Kidney capillary endothelial cell (primary cell): ENCODE data around the gene OR6K6.

Experiments
- DNase-seq: peaks from one replicate; pipeline ENCODE4 v3.0.0-alpha.2; 2018; ENCODE audit warnings: low spot score

OR6K6 gene

DNA sequence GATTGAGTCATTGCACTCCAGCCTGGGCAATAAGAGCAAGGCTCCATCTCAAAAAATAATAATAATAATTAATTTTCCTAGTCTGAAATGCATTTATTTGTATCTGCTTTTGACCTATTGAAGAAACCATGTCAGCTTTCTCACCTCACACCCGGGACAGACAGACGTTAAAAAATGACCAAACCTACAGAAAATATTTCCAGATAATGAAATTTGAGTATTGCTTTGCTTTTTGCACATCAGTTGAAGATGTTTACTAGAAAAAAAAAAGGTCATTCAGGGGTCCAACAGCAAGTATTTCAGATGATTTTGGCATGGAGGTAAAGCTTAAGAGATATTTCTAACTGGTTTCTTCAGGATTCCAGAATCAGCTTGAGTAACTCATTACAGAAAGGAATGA is at the start of gene OR6K6:
Gene OR6K6, plus strand, starts transcription at position 301 of the 400 bp plus-strand sequence. CDS start 168 bp downstream, outside the sequence.
- no peak for DNase-seq

DNA sequence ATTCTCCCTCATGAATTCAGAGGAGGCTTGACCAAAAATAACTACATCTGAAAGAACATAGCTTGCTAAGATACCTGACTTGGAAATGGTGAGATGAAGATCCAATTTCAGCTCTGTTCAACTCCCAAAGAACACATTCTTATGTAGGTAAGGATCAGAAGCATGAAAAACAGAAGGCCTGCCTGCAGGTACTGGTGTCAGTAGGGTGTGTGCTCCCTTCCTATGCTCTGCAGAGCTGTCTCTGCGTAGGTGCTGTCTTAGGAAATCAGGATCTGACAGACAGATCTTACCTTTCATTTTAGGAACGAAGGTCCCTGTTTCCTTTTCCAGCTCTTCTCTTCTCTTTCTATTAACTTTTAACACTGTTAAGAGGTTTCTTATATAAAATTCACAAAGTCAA is 48.4 kb upstream of the OR6K6 start:
- DNase-seq, result no peak

GRCh38 chr1:158711098-158711497 is 43.4 kb upstream of the OR6K6 start:
- no peak for DNase-seq

- DNase-seq, result no peak
Measured at GRCh38 chr1:158714754-158715153, 39.8 kb upstream of the OR6K6 start.

- no peak for DNase-seq
Measured at GRCh38 chr1:158716335-158716734, 38.2 kb upstream of the OR6K6 start.

- no peak for DNase-seq
Measured at GRCh38 chr1:158717344-158717743, 37.2 kb upstream of the OR6K6 start.

DNA sequence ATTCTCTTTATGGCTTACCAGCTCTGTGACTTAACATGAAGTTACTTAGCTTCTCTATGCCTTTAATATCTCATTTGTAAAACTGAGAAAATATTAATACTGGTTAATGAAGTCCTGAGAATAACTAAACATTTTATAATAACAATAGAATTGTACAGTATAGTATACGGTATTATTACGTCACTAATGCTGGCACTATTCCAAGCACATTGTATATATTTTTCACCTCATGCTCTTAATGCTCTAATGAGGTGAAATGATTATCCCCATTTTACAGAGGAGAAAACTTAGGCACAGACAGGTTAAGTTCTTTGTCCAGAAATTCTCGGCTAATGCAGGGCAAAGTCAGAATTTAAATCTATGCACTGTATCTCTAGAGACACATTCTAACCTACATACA is 34.9 kb upstream of the OR6K6 start:
- no peak for DNase-seq

GRCh38 chr1:158720620-158721019 is 33.9 kb upstream of the OR6K6 start, which contains the start of gene OR6K3:
TSS of gene OR6K3 (minus strand) at chr1:158720720. CDS start at chr1:158718115, 2,605 bp downstream.
- DNase-seq, result no peak

DNA sequence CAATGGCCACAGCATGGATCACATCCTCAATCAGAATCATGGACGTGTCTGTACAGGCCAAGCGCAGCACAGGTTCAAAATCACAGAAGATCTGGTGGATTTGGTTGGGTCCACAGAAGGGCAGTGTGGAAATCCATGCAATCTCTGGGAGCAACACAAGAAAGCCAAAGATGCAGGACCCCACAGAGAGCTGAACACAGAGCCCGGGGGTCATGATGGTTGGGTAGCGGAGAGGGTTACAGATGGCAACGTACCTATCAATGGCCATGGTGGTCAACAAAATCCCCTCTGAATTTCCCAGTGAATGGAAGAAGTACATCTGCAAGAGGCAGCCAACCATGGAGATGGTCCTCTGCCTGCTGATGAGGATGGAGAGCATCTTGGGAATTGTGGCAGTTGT is 30.1 kb upstream of the OR6K6 start:
- DNase-seq, result no peak

GRCh38 chr1:158728510-158729225 is 25.9 kb upstream of the OR6K6 start:
- no peak for DNase-seq

- DNase-seq, result no peak
Measured at GRCh38 chr1:158730453-158730852, 24.1 kb upstream of the OR6K6 start.

DNA sequence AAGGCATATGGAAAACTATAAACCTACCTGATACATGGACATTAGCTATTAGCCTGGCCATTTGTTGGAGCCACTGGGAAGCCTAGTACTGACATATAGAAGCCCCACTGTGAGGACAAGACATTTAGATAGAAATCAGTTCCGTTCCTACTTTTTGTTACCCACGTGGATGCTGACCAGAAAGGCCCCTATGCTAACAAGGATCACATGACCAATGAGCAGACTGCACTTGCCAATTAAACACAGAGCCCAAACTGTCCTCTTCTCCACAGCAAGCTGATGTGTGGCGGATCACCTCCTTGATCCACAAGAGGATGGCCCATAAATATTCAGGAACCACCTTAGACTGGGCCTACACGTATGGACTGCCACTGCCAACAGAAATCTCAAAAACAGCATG is 22.8 kb upstream of the OR6K6 start:
- no peak for DNase-seq

DNA sequence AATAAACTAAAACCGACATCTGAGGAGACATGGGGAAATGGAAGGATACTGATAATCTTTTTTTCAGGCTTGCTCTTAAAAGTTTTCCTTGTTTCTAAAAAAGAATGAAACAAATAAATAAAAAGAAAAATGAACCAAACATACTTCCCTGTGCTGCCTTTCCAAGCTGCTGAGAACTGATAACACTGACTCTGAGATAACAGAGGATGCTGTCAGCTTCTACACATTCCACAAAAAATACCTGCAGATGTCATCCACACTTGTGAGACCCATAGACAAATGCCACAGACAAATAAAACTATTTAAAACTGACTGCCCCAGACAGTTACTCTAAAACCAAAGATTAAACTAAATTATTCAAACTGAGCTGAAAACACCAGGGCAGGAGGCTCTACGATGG is 22.0 kb upstream of the OR6K6 start:
- DNase-seq, result no peak

DNA sequence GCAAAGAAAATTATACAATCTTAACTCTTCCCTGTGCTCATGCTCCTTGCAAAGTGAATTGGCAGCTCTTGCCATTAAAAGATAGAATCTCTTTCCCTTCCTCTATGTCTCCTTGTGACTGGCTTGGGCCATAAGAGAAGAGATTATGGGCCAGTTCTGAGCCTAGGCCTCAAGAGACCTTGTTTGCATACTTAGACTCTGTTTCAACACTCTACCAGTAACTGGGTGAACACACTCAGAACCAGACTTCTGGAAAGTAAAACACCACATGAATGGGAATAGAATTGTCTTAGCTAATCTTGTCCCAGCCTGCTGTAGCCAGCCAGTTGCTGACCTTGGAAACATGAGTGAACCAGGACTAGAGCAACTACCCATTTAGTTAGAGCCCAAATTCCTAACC is 18.7 kb upstream of the OR6K6 start:
- DNase-seq, result no peak

DNA sequence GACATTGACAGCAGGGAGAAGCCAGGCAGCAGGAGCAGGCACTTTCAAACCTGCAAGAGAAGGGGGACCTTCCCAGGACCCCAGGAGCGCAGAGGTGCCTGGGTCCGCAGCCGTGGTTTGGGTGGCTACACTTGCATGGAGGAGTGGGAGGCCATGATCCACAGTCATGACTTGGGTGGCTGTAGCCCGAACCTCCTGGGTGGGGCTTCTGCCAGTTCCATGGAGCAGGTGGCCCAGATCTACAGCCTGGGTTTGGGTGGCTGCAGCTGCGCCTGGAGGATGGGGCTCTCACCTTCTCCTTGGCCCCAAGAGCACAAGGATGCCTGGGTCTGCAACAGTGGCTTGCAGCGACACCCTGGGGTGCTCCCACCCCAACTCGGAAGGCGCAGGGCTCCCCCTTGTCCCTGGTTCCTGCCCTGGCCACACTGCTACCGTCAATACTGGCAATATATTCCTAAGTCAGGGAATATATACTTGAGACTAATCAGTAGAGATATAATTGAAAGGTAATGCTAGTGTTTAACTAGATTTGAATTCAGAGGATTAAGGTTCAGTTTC is 2.3 kb upstream of the OR6K6 start:
- no peak for DNase-seq

- no peak for DNase-seq
Measured at GRCh38 chr1:158771950-158772866, 17.7 kb downstream of the OR6K6 start, which contains the start of gene OR6N1. TSS of gene OR6N1 (minus strand) at chr1:158772195. CDS start at chr1:158766682, 5,513 bp downstream.

DNA sequence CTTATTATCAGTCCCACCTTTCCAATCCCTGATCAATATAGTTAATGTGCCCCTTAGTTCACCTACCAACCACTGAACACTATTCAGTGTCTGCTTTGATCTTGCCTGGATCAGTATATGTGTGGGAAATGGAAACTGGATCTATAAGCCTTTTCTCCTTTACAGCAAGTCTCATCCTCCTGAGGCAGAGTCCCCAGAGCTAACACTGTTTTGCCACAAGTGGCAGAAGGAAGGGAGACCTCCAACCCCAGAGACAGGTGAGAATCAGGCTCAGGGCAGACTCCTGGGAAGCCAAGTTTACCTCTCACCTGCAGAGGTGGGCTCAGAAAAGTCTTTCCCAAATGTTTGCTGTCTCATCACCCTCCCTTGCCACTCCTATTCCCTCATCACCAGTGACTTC is 26.6 kb downstream of the OR6K6 start, which contains the start of gene OR6N2:
Gene OR6N2, minus strand, starts transcription at position 101 of the 400 bp plus-strand sequence. CDS start 3,569 bp downstream, outside the sequence.
- no peak for DNase-seq

DNA sequence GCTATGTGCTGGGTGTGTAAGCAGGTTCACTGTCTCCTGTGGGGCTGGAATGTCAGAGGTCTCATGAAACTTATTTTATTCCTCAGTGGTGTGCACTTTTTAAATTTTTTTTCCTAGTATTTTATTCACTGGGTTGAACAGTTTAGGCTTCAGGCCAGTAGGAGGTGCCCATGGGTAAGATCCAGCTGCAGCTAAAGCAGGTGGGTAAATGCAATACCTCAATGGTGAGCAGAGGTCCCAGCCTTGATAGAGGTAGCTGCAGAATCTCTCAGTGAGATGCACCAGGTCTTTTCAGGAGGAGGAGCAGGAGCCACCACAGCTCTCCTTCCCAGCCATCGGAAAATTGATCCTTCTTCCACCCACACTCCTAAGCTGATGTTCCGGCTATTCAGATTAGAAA is 39.1 kb downstream of the OR6K6 start:
- no peak for DNase-seq

DNA sequence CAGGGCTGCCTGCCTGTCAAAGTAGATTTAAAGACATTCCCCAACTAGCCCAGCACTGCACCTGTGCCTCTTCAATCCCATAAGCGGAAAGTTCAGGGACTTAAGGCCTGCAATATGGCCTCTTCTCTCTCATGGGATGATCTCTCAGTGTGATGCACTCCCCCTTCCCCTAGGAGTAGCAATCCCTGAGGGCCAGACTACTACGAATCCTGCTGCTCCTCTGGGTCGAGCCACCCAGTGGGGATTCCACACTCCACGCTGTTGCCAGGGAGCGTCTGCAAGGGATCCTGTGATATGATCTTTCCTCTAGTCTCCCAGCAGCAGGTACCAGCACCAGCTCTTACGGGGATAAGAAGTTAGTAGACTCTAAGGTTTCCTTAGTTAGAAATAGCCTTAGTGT is 39.7 kb downstream of the OR6K6 start:
- DNase-seq, result no peak

DNA sequence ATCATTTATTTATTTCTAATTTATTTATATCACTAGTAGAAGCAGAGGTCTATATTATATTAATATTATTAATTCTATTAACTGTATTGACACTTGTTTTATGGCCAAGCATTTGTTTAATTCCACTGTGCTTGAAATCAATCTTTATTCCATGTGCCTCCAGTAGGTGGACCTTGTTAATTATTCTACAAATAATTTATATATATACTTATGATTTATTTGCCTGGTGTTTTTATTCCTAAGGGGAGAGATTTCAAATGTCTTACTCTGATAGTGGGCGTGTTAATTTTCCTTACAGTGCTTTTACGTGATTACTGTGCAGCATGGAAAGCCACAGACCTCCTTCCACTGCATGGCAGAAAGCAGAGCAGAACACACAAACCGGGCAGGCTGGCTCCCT is 44.0 kb downstream of the OR6K6 start:
- no peak for DNase-seq

DNA sequence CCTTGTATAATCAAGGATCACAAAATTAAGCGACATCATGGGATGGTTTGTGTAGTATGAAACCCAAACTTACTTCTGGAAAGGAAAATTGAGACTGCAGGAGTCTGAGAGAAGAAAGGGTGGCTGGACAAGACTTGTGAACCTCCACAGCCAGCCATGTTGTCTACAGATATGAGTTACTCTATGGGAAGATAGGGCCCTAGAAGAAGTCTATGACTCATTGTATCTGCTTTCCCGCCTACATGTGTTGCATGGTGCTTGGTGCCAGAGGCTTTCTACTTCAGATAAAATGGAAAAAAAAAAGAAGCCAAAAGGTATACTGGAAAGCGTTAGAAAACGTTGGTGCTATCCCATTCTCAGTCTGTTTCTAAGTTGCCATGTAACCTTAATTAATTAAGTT is 45.2 kb downstream of the OR6K6 start:
- DNase-seq, result no peak

DNA sequence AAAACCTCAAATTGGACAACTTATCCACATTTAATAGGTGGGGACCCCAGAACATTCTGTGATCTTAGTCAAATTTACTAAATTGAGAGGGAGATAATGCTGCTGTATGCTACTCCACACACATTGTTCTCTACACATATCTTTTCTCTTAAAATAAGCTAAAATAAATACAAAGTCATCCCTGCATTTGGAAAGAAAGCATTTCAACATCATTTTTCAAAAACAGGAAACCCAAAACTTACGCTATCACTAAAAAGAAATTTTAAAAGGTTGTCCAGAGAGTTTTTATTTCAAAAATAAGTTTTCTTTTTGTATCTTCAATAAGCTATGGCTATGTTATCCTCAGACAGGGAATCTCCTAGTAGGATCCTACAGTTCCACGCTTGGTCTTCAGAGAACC is 46.0 kb downstream of the OR6K6 start:
- DNase-seq, result no peak

GRCh38 chr1:158801396-158801795 is 46.9 kb downstream of the OR6K6 start:
- no peak for DNase-seq
